Astrocyte of the spinal cord (primary cell): Measurements from ENCODE around the gene OPTC.

Experiments
- DNase-seq: peaks from one replicate; pipeline ENCODE4 v3.0.0; 2011; ENCODE audit warnings: low read depth, low spot score
- H3K4me3 ChIP-seq: 2 replicates; pipeline ENCODE4 v1.5.1; 2011; ENCODE audit warnings: low read depth, mild to moderate bottlenecking, low read length, moderate library complexity
- in situ Hi-C: cut with HindIII; loops from 2 replicates; pipeline ENCODE4 v1.10.0; 2017; ENCODE audit warnings: low sequenced_read_pairs
- TF ChIP-seq, protein P1 (sequence below): IDR thresholded peaks from 2 replicates; pipeline ENCODE4 v1.5.1; 2012; ENCODE audit warnings: low read depth, mild to moderate bottlenecking, low read length, inconsistent platforms

Gene OPTC

DNA sequence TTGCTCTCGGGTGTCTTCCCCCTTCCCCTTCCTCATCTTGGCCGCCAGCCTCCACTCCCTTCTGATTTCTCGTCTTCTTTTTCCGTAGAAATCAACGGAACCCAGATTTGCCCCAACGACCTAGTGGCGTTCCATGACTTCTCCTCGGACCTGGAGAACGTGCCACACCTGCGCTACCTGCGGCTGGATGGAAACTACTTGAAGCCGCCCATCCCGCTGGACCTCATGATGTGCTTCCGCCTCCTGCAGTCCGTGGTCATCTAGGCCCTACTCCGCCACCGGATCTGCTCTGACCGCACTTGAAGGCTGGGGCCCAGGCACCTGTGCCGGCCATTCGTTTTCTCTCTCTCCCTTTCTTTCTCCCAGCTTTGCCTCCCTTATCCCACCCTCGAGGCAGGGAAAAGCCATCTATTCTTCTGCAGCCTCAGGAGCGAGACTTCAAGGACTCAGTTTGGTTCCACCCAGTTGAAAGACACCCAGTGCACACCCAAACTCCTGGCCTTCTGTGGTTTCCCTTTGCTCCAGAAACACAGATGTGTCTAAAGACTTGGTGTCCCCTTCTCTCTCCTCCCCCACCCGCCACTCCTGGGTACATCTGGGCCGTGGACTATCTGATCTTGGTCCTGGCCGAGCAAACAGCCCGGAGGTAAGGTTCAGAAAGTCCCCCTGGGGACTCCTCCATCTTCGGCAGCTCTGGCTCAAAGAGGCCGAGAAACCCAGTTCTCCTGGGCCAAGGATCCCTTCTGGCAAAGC lies 7.2 kb upstream of the OPTC start:
- DNase-seq = no peak
- in situ Hi-C loops = no loop called here
- no peak overlapping the region for H3K4me3 ChIP-seq
- TF ChIP-seq, protein P1, sequence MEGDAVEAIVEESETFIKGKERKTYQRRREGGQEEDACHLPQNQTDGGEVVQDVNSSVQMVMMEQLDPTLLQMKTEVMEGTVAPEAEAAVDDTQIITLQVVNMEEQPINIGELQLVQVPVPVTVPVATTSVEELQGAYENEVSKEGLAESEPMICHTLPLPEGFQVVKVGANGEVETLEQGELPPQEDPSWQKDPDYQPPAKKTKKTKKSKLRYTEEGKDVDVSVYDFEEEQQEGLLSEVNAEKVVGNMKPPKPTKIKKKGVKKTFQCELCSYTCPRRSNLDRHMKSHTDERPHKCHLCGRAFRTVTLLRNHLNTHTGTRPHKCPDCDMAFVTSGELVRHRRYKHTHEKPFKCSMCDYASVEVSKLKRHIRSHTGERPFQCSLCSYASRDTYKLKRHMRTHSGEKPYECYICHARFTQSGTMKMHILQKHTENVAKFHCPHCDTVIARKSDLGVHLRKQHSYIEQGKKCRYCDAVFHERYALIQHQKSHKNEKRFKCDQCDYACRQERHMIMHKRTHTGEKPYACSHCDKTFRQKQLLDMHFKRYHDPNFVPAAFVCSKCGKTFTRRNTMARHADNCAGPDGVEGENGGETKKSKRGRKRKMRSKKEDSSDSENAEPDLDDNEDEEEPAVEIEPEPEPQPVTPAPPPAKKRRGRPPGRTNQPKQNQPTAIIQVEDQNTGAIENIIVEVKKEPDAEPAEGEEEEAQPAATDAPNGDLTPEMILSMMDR = no peak

DNA sequence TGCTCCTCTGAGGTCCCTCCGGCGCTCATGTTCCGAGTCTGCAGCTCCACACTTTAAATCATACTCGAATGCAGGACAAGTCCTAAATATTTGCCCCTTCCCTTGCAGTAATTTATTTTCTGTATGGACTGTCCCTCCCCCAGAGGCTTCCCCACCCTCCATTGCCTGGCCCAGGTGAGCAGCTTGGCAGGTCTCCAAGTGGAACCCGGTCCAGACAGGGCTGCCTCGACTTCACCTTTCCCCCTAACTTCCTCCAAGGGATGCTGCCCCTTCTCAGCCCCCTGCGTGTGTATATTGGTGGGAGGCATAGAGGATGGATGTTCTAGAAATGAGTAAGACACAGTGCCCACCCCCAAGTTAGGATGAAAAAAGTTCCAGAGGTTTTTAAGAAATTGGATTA lies 5.4 kb upstream of the OPTC start:
- in situ Hi-C loops = no loop called here
- TF ChIP-seq, protein P1 = no peak
- no peak for DNase-seq
- H3K4me3 ChIP-seq = no peak overlapping the region

GRCh38 chr1:203490607-203491006 lies 3.3 kb upstream of the OPTC start:
- no peak overlapping the region for H3K4me3 ChIP-seq
- TF ChIP-seq, protein P1 = no peak
- in situ Hi-C loops = no loop called here
- no peak for DNase-seq

GRCh38 chr1:203491664-203492063 lies 2.3 kb upstream of the OPTC start:
- DNase-seq = no peak
- in situ Hi-C loops = no loop called here
- no peak overlapping the region for H3K4me3 ChIP-seq
- TF ChIP-seq, protein P1 = no peak

DNA sequence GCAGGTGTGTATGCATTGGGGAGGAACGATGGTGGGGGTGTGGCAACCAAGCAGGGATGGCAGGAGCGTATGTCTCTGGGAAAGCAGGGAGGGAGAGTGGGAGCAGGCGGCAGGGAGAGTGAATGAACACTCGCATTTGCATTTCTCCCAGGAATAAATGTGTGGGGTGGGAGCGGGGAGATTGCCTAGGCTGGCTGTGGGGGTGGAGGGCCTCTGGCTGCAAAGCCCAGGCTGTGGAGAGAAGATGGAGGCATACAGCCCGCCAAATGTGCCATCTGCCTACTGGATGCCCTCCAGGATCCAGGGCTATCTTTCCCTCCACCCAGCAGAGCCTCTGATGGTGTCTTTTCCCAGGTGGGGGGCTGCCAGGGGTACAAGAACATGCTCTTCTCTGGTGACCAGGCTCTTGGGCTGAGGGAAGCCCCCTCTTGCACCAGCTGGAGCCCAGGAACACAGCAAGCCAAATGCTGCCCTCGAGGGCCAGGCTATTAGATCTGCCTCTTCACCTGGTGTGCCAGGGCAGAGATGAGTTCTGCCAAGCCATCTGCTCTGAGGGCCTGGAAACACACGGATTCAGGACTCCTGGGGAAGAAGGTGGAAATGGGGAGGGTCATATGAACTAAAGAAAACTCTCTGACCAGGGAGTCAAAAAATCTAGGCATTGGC lies 1.7 kb upstream of the OPTC start:
- no peak for DNase-seq
- TF ChIP-seq, protein P1 = no peak
- in situ Hi-C loops = no loop called here

DNA sequence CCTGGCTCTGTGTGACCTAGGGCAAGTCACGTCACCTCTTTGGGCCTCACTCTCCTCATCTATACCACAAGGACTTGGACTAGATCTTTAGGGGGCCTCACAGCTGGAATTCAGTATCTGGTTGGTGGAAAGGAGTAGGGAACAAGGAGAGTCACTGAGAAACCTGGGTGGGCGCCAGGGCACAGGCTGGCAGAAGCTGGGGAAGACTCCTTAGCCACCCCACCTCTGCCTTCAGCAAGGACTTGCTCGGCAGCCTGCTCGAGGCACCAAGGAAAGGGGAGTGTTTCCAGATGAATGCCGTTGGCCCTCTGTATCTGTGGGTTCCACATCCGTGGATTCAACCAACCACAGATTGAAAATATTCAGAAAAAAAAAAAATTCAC lies 1.2 kb upstream of the OPTC start:
- no peak overlapping the region for H3K4me3 ChIP-seq
- in situ Hi-C loops = no loop called here
- DNase-seq = no peak
- TF ChIP-seq, protein P1 = no peak

More for the DNA sequence above, 1.7 kb upstream of the OPTC start:
- H3K4me3 ChIP-seq = no peak overlapping the region
